Measurements from ENCODE around the gene PTTG1IP. TPM values are rescaled to one million over a fixed set of nuclear protein-coding genes. Genes with fewer than 3 reads are reported as not detected.

The PTTG1IP gene
- total RNA-seq, 6 experiments from 2014 or later: 241 to 290 (median 277) TPM

GRCh38 chr21:44907225-44907965 lies 33.9 kb upstream of the PTTG1IP start:
- Mint-ChIP-seq H3K27me3 (ENCODE audit: insufficient read depth) (peaks cover 13% of the 10 kb centered on the region), H3K27ac (no peak overlapping the region), H3K9me3 (no peaks in the 10 kb centered on the region), H3K36me3 (ENCODE audit: low read depth) (no peaks in the 10 kb centered on the region), H3K4me1 (ENCODE audit: low read depth) (no peaks in the 10 kb centered on the region), H3K4me3 (no peak overlapping the region)
- DNase-seq: no peak
- no peak for TF ChIP-seq CTCF (IDR thresholded peaks at IDR 0.05)

- H3K4me3 Mint-ChIP-seq: no peak overlapping the region
- H3K36me3 Mint-ChIP-seq (ENCODE audit: low read depth): no peaks in the 10 kb centered on the region
- no peaks in the 10 kb centered on the region for H3K4me1 Mint-ChIP-seq (ENCODE audit: low read depth)
- H3K27ac Mint-ChIP-seq: no peak overlapping the region
- H3K27me3 Mint-ChIP-seq (ENCODE audit: insufficient read depth): peaks cover 13% of the 10 kb centered on the region
- no peak for TF ChIP-seq CTCF (IDR thresholded peaks at IDR 0.05)
- no peak for DNase-seq
- H3K9me3 Mint-ChIP-seq: no peaks in the 10 kb centered on the region; the same call in 1 of the 2 replicates
These were observed 32.2 kb upstream of the PTTG1IP start for GRCh38 chr21:44905728-44906090.

- Mint-ChIP-seq H3K36me3 (ENCODE audit: low read depth) (no peaks in the 10 kb centered on the region), H3K27ac (no peak overlapping the region), H3K27me3 (ENCODE audit: insufficient read depth) (peaks cover 14% of the 10 kb centered on the region)
These were observed 31.7 kb upstream of the PTTG1IP start for GRCh38 chr21:44905016-44905727.

GRCh38 chr21:44904141-44904923 lies 30.8 kb upstream of the PTTG1IP start:
- no peak overlapping the region for H3K27ac Mint-ChIP-seq
- no peaks in the 10 kb centered on the region for H3K4me1 Mint-ChIP-seq (ENCODE audit: low read depth)
- no peaks in the 10 kb centered on the region; the same call in 1 of the 2 replicates for H3K9me3 Mint-ChIP-seq
- DNase-seq: no peak
- no peak overlapping the region for H3K4me3 Mint-ChIP-seq
- TF ChIP-seq CTCF (IDR thresholded peaks at IDR 0.05): no peak
- peaks cover 13% of the 10 kb centered on the region for H3K27me3 Mint-ChIP-seq (ENCODE audit: insufficient read depth)
- H3K36me3 Mint-ChIP-seq (ENCODE audit: low read depth): no peaks in the 10 kb centered on the region

More at GRCh38 chr21:44905016-44905727, 31.7 kb upstream of the PTTG1IP start:
- H3K4me3 Mint-ChIP-seq: no peak overlapping the region
- H3K4me1 Mint-ChIP-seq (ENCODE audit: low read depth): no peaks in the 10 kb centered on the region
- no peak for TF ChIP-seq CTCF (IDR thresholded peaks at IDR 0.05)
- no peak for DNase-seq
- H3K9me3 Mint-ChIP-seq: no peaks in the 10 kb centered on the region; the same call in 1 of the 2 replicates

GRCh38 chr21:44903689-44904088 lies 30.2 kb upstream of the PTTG1IP start:
- Mint-ChIP-seq H3K27ac (no peak overlapping the region), H3K4me3 (no peak overlapping the region), H3K27me3 (ENCODE audit: insufficient read depth) (peaks cover 15% of the 10 kb centered on the region), H3K36me3 (ENCODE audit: low read depth) (no peaks in the 10 kb centered on the region), H3K4me1 (ENCODE audit: low read depth) (no peaks in the 10 kb centered on the region), H3K9me3 (no peaks in the 10 kb centered on the region; the same call in 1 of the 2 replicates)
- TF ChIP-seq CTCF (IDR thresholded peaks at IDR 0.05): no peak
- no peak for DNase-seq
